ENCODE data around the gene NUFIP2. TPM values are rescaled to one million over a fixed set of nuclear protein-coding genes. Genes with fewer than 3 reads are reported as not detected.

NUFIP2 gene
- total RNA-seq, 2 donors from 2014 or later, result 39.9 to 46.9 TPM

- intact Hi-C loops (cut with DNase I), result no loop called here
- TF ChIP-seq CTCF (IDR thresholded peaks at IDR 0.05), result no peak
- no peak for DNase-seq
- Histone ChIP-seq H3K4me1 (no peaks in the 10 kb centered on the region), H3K27me3 (no peaks in the 10 kb centered on the region), H3K36me3 (no peaks in the 10 kb centered on the region), H3K4me3 (no peak overlapping the region), H3K9me3 (no peaks in the 10 kb centered on the region), H3K27ac (peak overlapping the region; percentile 72), H3K9ac (ENCODE audit: low read depth in 2 of 2, low read length in 2 of 2) (no peak overlapping the region)
These were observed 37.2 kb upstream of the NUFIP2 start for GRCh38 chr17:29331075-29331707.

GRCh38 chr17:29327412-29327811 is 33.5 kb upstream of the NUFIP2 start:
- Histone ChIP-seq H3K4me1 (no peaks in the 10 kb centered on the region), H3K9ac (ENCODE audit: low read depth in 2 of 2, low read length in 2 of 2) (no peak overlapping the region), H3K27ac (no peak overlapping the region), H3K4me3 (no peak overlapping the region), H3K27me3 (no peaks in the 10 kb centered on the region), H3K36me3 (no peaks in the 10 kb centered on the region), H3K9me3 (no peaks in the 10 kb centered on the region)
- TF ChIP-seq CTCF (IDR thresholded peaks at IDR 0.05), result no peak
- intact Hi-C loops (cut with DNase I), result no loop called here
- DNase-seq, result no peak

- no peak for TF ChIP-seq CTCF (IDR thresholded peaks at IDR 0.05)
- Histone ChIP-seq H3K36me3 (no peaks in the 10 kb centered on the region), H3K4me1 (no peaks in the 10 kb centered on the region), H3K9me3 (no peaks in the 10 kb centered on the region), H3K27me3 (no peaks in the 10 kb centered on the region), H3K27ac (no peak overlapping the region), H3K4me3 (no peak overlapping the region), H3K9ac (ENCODE audit: low read depth in 2 of 2, low read length in 2 of 2) (no peak overlapping the region)
- intact Hi-C loops (cut with DNase I), result no loop called here
- no peak for DNase-seq
These were observed 32.3 kb upstream of the NUFIP2 start for GRCh38 chr17:29326023-29326813.

GRCh38 chr17:29322363-29322762 is 28.4 kb upstream of the NUFIP2 start:
- H3K4me3 ChIP-seq, result no peak overlapping the region
- H3K9ac ChIP-seq (ENCODE audit: low read depth in 2 of 2, low read length in 2 of 2), result no peak overlapping the region
- no peak for DNase-seq
- no peaks in the 10 kb centered on the region for H3K9me3 ChIP-seq
- TF ChIP-seq CTCF (IDR thresholded peaks at IDR 0.05), result no peak
- H3K27ac ChIP-seq, result no peak overlapping the region
- no peaks in the 10 kb centered on the region for H3K27me3 ChIP-seq
- no peaks in the 10 kb centered on the region for H3K36me3 ChIP-seq
- intact Hi-C loops (cut with DNase I), result no loop called here
- H3K4me1 ChIP-seq, result no peaks in the 10 kb centered on the region

GRCh38 chr17:29303386-29303785 is 9.4 kb upstream of the NUFIP2 start:
- H3K27ac ChIP-seq, result no peak overlapping the region
- H3K36me3 ChIP-seq, result no peaks in the 10 kb centered on the region
- no peak for TF ChIP-seq CTCF (IDR thresholded peaks at IDR 0.05)
- no peak overlapping the region for H3K9ac ChIP-seq (ENCODE audit: low read depth in 2 of 2, low read length in 2 of 2)
- no peaks in the 10 kb centered on the region for H3K27me3 ChIP-seq
- no peak for DNase-seq
- intact Hi-C loops (cut with DNase I), result no loop called here
- no peak overlapping the region for H3K4me3 ChIP-seq
- H3K4me1 ChIP-seq, result no peaks in the 10 kb centered on the region
- no peaks in the 10 kb centered on the region for H3K9me3 ChIP-seq
